Thyroid gland (tissue), 4 donors: ENCODE results near the gene ADAMTS2.

Experiments used
- CTCF ChIP-seq, 6 experiments: fragments of 200-600 bp in 3 of 6; fragments of 450-650 bp in 3 of 6; sonication (generic) in 3 of 6; IDR thresholded peaks; one replicate each; pipeline ENCODE4 v1.5.1; 2016 to 2019; ENCODE audit warnings: antibody characterized with exemption in 6 of 6, mild to moderate bottlenecking in 2 of 6, inconsistent platforms in 1 of 6, moderate library complexity in 1 of 6
- POLR2A ChIP-seq, 2 donors: fragments of 450-650 bp; IDR thresholded peaks; one replicate each; pipeline ENCODE4 v1.6.1; 2017; ENCODE audit warnings: antibody characterized with exemption in 2 of 2, mild to moderate bottlenecking in 2 of 2, moderate library complexity in 1 of 2

GRCh38 chr5:179278546-179278945, 66.7 kb downstream of the ADAMTS2 start:
- no peak for TF ChIP-seq CTCF (IDR thresholded peaks at IDR 0.05)
- no peak for TF ChIP-seq POLR2A (IDR thresholded peaks at IDR 0.05)
